GM21360 (cell line): ENCODE results near the gene ADGRL2.

Experiments
- ATAC-seq: cut with Tn5 transposase; IDR thresholded peaks from one replicate; pipeline ENCODE4 v1.9.1; 2021; ENCODE audit warnings: mild to moderate bottlenecking, moderate library complexity; ENCODE audit not compliant: unreplicated experiment

ADGRL2 gene

DNA sequence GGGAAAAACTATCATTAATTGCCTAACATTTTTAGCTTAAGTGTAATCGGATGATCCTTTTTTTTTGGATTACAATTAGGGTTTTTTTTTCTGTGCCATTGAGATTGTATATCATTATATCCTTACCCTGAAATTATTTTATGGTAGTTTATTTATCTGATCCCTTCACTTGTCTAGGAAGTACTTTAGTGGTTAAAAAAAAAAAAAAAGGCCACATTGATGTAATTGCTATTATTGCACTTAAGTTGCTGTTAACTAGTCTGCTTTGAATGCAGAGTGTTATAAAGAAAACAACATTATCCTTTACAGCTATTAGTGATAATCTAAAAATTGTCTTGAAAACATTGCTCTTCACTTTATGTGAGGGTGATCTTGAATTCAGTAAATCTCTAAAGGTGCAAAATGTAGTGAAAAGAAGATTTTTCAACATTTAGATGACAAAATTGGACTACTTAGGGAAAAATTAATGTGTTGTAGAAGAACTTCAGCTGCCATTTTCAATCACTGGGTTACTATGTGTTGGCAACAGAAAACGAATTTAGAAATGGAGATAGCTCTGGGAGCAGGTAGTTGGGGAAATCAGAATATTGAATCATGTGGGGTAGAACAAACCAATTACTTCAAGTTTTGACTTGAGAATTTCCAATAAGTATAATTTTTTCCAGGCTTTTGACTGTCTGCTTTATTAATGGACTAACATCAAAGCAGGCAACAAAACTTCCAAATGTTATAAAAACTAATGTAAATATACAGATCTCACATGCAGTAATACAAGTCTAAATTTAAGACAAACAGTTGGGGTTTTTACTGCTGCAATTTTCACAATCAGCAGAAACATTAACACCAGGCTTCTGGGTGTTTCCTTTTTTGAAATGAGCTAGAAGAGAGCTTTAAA, 5.0 kb downstream of the ADGRL2 start:
- ATAC-seq, result no peak

DNA sequence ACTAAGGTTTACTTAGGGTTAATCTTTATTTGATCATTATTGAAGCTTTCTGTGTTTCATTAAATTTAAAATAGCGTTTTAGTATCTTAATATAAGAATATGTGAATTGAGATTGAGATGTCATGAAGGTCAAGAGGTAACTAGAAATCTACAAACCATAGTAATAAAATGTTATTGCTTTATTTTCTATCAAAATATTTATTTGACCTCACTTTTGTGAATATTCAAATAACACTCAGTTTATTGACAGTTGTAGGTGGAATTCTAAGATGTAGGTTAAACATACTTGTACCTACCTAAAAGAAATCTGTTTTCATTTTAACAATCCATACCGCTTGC, 5.7 kb downstream of the ADGRL2 start:
- ATAC-seq, result no peak

DNA sequence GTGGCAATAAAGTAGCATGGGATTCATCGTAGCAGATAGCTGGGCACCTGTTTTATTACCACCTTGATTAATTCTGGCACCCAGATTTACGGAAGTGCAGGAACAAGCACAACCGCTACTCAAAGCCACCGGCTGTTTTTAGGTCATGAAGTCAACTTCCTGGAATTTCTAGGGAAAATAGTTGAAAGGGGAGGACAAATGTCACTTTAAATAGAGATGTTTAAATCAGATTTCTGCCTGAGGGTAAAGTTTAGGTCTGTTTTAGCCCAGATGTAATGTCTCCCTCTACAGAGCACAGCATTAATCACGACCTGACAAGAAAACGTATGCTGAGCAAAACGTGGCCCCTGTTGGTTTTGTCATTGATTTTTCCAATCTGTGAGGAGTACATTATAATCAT, 8.0 kb downstream of the ADGRL2 start:
- no peak for ATAC-seq

DNA sequence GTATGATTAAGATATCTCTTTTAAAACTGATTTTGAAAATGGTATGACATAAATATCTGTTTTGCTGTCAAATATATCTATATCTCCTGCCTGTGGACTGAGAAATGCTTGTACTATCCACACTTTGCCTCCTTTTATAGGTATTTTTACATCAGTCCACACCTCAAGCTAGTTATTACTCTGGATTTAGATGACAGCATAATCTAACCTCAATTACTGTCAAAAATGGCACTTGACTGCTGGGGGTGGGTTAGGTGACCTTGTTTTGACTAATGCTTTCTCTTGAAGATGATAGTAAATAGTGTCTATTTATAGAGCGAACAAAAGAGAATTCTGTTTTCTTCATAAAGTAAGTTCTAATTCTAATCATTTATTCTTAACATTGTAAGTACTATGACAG, 9.1 kb downstream of the ADGRL2 start:
- no peak for ATAC-seq

DNA sequence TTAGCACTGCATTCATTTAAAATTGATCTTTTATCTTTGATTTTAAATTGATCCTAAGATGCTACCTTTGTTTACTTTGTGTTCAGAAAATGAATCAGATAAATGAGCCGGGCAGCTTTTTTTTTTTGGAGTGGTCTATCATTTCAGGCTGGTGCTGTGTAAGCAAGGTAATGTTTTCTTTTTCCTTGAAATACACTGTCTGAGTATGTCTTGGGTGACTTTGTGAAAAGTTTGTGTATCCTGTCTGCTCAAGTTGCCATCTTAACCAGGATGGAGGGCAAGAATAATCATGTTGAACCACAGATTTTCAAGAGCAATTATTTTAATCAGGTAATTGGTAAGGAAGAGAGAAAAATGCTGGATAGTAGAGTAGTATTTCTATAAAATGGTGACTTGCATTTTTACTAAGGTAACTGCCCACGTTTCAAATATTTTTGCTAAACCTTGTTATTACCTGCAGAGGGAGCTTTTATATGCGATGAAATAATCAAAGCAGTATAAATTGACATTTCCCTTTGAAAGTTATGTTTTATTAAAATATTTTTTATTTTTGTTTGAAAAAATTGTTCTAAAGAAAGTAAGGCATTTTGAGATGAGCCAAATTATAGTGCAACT, 11.1 kb downstream of the ADGRL2 start:
- no peak for ATAC-seq

DNA sequence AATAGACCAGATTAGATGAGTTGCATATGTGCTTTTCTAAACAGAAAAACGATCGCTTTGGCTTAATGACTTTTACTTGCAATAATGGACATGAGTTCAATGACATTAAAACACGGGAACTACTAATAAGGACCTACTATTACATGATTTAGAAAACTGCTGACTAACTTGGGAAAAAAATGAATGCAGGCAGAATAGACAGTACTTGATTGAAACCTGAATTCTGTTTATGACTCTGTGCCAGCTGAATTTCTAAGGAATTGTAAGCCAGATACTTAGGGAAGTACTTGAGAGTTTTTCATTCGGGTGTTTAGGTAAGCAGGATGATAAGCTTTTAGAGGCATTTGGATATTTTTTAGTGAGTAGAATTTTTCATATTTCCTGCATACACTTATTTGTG, 12.0 kb downstream of the ADGRL2 start:
- ATAC-seq, result no peak

DNA sequence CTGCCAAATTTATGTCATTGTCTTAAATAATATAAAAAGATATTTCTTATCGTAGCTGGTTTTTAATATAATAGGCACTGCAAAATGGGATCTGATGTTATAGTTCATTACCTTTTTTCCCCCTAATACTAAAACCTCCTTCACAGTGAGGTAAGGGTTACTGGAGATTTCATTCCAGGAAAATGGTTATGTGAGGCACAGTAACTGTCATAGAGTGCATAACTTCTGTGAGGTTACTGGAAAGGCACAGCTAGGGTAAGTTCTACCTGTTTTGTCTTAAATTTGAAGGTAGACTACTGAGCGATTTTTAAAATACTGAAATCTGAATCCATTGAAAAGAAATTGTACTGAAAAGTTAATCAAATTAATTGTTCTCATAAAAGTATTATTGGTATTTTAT, 13.0 kb downstream of the ADGRL2 start:
- ATAC-seq, result no peak

DNA sequence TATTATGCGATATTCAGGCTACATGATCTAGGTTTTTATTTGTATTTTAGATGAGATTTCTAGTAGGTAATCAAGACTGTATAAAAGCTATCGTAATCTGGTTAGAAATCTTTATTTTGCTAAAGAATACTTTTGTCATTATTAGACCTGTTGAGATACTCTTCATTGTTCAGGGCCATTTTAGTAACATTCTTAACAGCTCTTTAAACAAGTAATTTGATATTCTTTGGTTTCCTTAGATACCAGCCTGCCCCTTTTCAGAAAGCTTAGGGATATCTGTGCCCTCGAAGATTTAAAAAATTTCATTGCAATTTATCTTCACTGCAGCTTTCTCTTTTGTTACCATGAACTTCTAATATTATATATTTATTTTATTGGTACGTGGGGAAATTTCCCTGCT, 18.9 kb downstream of the ADGRL2 start:
- ATAC-seq, result no peak

DNA sequence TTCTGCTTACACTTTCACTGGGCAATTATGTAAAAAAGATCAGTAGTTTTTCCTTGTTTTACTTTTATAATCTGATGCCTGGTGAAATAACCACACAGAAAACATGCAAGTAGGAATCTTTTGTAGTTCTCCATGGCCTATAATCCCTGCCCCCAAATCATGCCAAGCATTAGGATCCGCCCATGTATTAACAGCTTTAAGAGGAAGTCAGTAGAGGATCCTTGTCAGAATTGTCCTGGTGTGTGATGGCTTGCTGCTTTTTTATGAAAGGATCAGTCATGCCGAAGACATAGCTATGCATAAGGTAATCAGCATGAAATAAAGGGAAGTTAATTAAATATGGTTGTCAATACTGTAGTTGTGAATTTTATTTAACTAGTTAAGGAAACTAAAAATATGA, 20.0 kb downstream of the ADGRL2 start:
- no peak for ATAC-seq

DNA sequence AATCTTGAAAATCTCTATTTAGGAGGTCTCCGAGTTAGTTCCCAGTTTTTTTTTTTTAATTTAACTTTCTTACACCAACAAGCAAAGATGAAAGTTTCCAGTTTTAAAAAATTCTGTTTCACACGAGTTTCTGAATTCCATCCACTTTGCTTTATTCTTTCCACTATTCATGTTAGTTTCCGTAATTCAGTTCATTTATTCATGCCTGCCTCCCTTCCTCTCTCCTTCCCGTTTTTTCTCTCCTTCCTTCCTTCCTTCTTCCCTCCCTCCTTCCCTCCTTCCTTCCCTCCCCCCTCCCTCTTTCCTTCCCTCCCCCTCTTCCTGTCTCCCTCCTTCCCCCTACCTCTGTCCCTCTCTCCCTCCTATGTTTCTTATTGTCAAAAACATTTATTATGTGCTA, 22.3 kb downstream of the ADGRL2 start:
- no peak for ATAC-seq

DNA sequence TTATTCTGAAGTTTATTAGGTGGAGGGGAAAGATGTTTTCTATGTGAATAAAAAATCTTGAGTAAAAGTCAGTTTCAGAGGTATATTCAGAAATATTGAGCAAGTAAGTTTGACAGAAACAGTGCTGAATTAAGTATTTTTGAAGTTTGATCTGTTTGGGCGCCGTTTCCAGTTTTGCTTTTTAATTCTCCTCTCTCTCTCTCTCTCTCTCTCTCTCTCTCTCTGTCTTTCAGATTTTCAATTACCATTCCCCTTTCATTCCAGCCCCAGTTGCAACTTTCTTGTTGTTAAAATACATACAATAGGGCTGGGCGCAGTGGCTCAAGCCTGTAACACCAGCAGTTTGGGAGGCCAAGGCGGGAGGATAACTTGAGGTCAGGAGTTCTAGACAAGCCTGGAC, 24.0 kb downstream of the ADGRL2 start:
- ATAC-seq, result no peak

DNA sequence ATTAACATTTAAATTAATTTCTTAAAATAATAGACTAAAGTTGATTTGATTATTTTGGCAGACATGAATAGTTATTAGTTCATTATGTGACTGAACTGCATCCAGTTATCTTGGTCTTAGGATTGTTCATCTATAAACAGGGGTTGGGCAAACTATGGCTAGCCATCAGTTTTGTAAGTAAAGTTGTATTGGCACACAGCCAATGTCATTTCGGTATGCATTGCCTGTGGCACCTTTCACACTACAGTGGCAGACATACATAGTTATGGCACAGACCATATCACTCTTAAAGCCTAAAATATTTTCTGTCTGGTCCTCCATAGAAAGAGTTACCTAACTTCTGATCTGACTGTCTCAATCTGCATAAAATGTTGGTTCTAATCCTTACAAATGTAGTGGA, 27.2 kb downstream of the ADGRL2 start:
- no peak for ATAC-seq

DNA sequence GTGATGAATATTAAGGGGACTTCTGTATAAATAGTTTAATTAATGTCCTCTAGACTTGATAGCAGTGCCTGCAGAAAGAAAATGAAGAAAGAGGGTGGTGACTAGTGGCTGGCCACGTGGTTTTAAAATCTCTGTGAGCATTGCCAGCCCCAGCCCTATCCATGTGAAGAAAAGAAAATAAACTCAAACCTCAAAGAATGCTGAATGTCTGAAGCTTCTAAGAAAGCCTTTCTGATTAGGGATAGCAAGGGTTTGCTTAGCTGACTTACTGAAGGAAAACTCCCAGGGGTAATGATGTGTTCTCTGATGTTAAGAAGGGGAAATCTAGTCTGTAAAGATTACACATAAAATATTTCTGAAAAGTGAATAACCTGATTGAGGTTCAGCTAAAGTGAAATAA, 31.8 kb downstream of the ADGRL2 start:
- ATAC-seq, result no peak

DNA sequence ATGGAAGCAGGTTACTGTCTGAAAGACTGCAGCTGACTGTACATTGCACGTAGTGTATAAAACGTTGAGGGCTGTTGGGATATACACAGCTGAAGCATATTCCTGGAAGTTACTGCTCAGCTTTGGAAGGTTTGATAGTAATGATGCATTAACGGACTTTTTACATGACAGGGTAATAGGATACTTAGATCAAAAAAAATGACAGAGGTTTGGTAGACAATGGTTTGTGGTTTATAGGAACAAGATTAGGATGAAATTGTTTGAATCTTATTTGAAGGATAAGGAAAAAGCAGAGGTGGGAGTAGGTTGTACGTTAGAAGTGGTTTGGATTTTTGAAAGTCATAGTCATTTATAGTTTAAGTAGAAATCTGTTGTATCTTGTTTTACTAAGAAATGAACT, 33.0 kb downstream of the ADGRL2 start:
- ATAC-seq, result no peak

DNA sequence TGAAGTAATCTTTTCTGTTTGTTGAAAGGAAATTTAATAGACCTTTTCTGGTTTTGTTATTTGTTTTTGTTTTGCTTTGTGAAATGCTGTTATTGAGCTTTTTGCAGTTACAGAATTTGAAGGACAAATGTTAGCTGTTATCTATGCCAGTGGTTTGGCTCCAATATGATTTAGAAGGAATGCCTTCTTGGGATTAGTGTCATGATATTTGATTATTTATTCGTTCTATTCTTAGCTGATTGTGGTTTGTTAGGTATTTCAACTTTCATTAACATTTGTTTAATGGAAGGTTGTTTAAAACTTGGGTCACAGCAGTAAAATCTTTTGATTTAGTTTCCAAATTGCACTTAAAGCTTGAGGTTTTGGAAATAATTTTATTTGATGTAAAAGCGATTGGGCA, 33.5 kb downstream of the ADGRL2 start:
- no peak for ATAC-seq

DNA sequence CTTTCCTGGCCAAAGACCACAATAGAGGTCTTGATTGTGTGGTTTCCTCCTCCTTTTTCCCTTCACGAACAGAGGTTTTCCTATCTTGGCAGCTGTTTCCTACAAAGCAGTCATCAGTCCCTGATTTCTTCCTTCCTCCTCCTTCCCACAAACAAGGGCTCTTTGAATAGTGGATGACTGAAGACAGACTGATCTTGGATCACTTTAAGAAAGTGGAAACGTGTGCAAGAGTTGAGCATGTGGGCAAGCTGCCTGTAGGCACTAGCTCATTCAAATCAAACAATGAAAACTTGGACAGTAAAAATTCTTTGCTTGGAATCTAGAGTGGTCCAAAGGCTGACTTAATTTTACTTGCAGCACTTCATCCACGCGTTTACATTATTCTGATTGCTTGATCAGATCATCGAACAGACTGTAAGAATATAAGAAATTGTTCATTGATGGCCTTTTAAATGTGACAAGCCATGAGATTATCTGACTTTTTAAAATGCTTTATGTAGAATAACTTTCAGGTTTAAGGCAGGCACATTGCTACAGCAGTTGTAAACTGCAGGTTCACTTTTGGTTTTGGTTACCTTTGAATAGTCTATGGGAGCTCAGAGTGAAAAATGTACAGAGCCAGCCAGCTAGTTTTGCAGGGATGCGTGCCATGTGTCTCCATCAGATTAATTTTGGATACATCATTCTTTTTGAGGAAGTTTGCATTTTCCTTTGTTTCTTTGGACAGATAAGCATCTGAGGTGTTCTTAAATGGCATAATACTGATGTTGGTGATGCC, 34.4 kb downstream of the ADGRL2 start:
- no peak for ATAC-seq

DNA sequence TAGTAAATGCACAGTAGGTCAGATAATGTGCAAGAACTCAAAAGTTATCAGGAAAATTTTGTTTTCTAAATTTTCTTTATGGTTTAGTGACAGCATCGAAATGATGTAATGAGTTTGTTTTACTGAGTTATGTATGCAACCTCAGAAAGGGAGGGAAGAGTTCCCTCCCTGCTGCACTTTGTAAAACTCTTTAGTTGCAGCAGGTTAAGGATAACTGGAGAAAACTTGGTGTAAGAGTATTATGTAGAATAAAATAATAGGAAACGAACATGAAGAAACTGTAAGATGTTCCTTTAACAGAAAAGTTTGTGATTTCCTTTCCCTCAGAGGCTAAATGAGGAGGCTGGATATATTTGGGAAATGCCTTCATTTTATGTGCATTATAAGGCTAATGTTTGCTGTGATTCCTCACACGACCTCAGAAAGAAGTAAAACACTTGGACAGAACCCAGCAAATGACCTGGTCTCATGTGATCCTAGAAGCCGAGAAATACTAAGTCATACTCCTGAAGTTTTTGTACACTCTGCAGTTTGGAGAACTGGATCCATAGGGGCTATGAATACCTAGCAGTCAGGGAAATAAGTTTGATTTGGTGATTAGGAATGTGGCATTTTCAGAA, 35.4 kb downstream of the ADGRL2 start:
- no peak for ATAC-seq

DNA sequence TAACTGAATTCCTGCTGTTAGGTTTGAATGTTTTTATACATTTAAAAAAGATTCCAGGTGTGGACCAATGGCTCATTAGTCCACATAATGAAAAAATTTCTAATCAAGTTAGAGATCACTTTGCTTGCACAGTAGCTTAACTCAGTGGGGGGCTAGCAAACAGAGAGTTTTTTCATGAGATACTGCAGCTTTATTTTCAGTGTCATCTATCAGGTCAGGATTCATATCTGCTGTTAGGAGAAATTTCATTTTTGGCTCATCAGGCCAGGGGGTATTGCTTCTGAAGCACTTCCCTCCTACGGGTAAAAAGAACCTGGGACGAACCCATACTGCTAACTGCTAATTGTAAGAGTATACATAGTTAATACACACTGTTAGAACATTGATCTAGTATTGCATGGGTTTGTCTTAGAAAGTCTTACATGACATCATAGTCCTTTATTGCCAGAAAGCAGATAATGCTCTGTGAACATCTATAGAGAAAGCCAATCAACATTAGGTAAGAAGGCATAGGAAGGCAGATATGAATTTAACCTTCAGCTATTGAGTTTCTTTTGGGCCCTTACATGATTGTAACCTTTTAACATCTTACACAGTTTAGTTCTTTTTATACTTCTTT, 38.0 kb downstream of the ADGRL2 start:
- ATAC-seq, result no peak

DNA sequence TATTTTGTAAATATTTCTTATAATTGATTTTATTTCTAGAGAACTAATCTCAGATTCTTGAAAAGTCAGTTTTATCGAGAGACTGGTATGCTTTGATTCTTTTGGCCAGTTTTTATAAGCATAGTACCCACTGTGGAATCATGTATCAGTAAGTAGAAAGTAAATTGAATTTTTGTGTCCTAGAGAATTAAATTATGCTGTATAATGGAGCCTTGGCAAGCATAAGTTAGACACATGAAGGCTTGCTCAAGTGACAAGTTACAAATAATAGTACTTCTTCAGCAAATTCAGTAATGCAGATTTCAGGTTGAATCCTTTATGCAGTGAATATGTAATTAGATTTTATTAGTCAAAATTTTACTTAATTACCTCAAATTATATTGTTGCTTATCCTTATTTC, 40.1 kb downstream of the ADGRL2 start:
- no peak for ATAC-seq

DNA sequence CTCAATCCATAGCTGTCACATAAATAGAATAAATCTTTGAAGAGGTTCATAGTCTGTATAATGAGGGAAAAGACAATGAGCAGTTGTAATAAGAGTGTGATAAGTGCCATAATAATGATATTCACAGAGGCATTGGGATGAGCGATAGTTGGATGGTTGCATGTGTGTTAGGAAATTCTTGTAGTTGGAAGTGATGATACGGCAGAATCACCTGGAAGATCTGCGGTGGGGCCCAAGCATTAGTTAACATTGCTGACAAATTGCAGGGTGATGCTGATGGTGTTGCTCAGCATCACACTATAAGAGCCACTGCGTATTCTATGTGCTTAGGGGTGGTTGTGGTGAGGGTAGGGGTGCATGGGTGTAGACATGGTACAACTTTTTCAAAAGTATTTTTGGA, 41.1 kb downstream of the ADGRL2 start:
- ATAC-seq, result no peak

DNA sequence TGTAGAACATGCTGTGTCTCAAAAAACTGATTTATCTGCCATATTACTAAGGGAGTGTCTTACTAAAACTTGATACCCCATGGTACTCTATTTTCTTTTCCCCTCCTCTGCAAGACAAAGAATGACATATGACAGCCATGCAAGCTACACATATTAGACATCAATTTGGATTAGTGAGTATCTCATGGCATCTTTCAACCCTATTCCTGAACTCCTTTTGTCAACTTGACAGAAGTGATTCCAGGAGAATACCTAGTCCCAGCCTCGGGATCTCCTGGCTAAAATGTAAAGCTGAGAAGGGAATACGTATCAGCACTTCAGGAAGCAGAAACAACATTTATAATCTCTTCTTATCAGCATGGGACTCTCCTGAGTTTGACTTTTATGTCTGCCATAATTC, 43.7 kb downstream of the ADGRL2 start:
- no peak for ATAC-seq
